Stomach (tissue), 9 donors: ENCODE data around the gene DGKA. TPM values are rescaled to one million over a fixed set of nuclear protein-coding genes. Genes with fewer than 3 reads are reported as not detected.
"Not testable (repeated sequence)": the region's sequence is repeated elsewhere in the genome, so short reads cannot be mapped to it uniquely, and the experiment has no call there.

Experiments used
- DNase-seq, 2 donors: peaks; one replicate each; pipeline versions ENCODE4 v3.0.0 to v3.0.0-alpha.2; 2013 to 2019
- H3K27ac ChIP-seq, 5 donors: fragments of 200-600 bp in 4 of 5; sonication (generic) in 4 of 5; one replicate each; pipeline ENCODE4 v1.5.1; 2013 to 2019; ENCODE audit warnings: mild to moderate bottlenecking in 1 of 5, moderate library complexity in 1 of 5
- H3K27me3 ChIP-seq, 3 donors: fragments of 200-600 bp; sonication (generic); one replicate each; pipeline ENCODE4 v1.5.1; 2017 to 2019; ENCODE audit warnings: mixed run types in 1 of 3
- H3K36me3 ChIP-seq, 4 donors: fragments of 200-600 bp; sonication (generic); 1 replicate in 3 of 4; 2 replicates in 1 of 4; pipeline ENCODE4 v1.5.1; 2016 to 2019
- H3K4me1 ChIP-seq, 4 donors: fragments of 200-600 bp; sonication (generic); one replicate each; pipeline ENCODE4 v1.5.1; 2016 to 2019
- H3K4me3 ChIP-seq, 4 donors: fragments of 200-600 bp; sonication (generic) in 3 of 4; one replicate each; pipeline ENCODE4 v1.5.1; 2016 to 2019; ENCODE audit warnings: mild to moderate bottlenecking in 1 of 4
- H3K9me3 ChIP-seq, 4 donors: fragments of 200-600 bp; sonication (generic); one replicate each; pipeline ENCODE4 v1.5.1; 2016 to 2019
- CTCF ChIP-seq, 7 experiments: fragments of 450-650 bp in 4 of 7; fragments of 200-600 bp in 3 of 7; sonication (generic) in 3 of 7; IDR thresholded peaks; one replicate each; pipeline ENCODE4 v1.5.1; 2016 to 2019; ENCODE audit warnings: antibody characterized with exemption in 7 of 7, control low read depth in 2 of 7, mild to moderate bottlenecking in 1 of 7
- EP300 ChIP-seq: sonication (generic); formaldehyde crosslinking; IDR thresholded peaks from one replicate; pipeline ENCODE4 v1.6.1; 2017; ENCODE audit warnings: antibody characterized with exemption
- POLR2A ChIP-seq, 4 donors: fragments of 450-650 bp; IDR thresholded peaks; one replicate each; pipeline ENCODE4 v1.6.1; 2016; ENCODE audit warnings: antibody characterized with exemption in 4 of 4, control low read depth in 2 of 4, mild to moderate bottlenecking in 1 of 4, moderate library complexity in 1 of 4
- POLR2AphosphoS5 ChIP-seq, 3 donors: sonication (generic); formaldehyde crosslinking; IDR thresholded peaks; one replicate each; pipeline ENCODE4 v1.6.1; 2016; ENCODE audit warnings: antibody characterized with exemption in 3 of 3
- WGBS, 5 donors: extraction: QIAGEN DNeasy Blood & Tissue Kit in 3 of 5; methylation state at CpG; one replicate each; pipeline versions ENCODE4 v1.1.5 to v1.1.7; 2013 to 2018; 5-methylcytosine and 5-hydroxymethylcytosine counted together
- intact Hi-C: fragments of 100-400 bp; cut with DNase I; formaldehyde crosslinking; loops from one replicate; pipeline ENCODE4 v1.15.1; 2023; ENCODE audit warnings: low total_unique reads
- polyA plus RNA-seq, 3 donors: library from polyadenylated mRNA; stranded (reverse); fragments of 200-250 nt; gene quantifications; one replicate each; pipeline ENCODE4 v1.2.3, GENCODE V29; 2013
- total RNA-seq, 5 donors: library from RNA; depleted of rRNA; stranded (reverse); fragments of >200 nt; gene quantifications; one replicate each; pipeline versions ENCODE4 v1.1.0 to v1.2.3, GENCODE V29; 2014 to 2016
- donor health status: healthy with polysubstance abuse.
- donor health status: Bipolar disorder and iron deficiency.
- donor health status: healthy.

Gene DGKA
- total and polyA plus RNA-seq, 8 donors: 13.0 to 418 (median 74.1) TPM

GRCh38 chr12:55909513-55909884, 21.5 kb upstream of the DGKA start:
- intact Hi-C loops: no loop called here

GRCh38 chr12:55912908-55913307, 18.1 kb upstream of the DGKA start:
- DNase-seq: no peak
- peaks cover 0 to 33% (median 23%) of the 10 kb centered on the region in 4 donors for H3K36me3 ChIP-seq

More at GRCh38 chr12:55909513-55909884, 21.5 kb upstream of the DGKA start:
- no peak for DNase-seq
- 18 to 38% (median 32%) methylated on average over 2 of the region's 2 CpGs for WGBS, 5 donors
- peaks cover 0 to 24% (median 19%) of the 10 kb centered on the region in 4 donors for H3K36me3 ChIP-seq
- H3K27ac ChIP-seq: peak overlapping the region in 3 of 5 donors; percentile 41 to 53 (median 48)
- no peaks in the 10 kb centered on the region for H3K27me3 ChIP-seq
- H3K4me3 ChIP-seq: no peak overlapping the region
- H3K9me3 ChIP-seq: no peaks in the 10 kb centered on the region
- no peak for TF ChIP-seq POLR2AphosphoS5 (IDR thresholded peaks at IDR 0.05)
- TF ChIP-seq POLR2A (IDR thresholded peaks at IDR 0.05): no peak
- no peak for TF ChIP-seq CTCF (IDR thresholded peaks at IDR 0.05)
- TF ChIP-seq EP300: no peak
- H3K4me1 ChIP-seq: peaks cover 8 to 38% (median 29%) of the 10 kb centered on the region in 4 donors

GRCh38 chr12:55915482-55915859, 15.5 kb upstream of the DGKA start:
- intact Hi-C loops: no loop called here
- H3K27ac ChIP-seq: peak overlapping the region in 1 of 5 donors; percentile 28
- H3K36me3 ChIP-seq: peaks cover 0 to 33% (median 23%) of the 10 kb centered on the region in 4 donors
- peaks cover 2 to 36% (median 19%) of the 10 kb centered on the region in 4 donors for H3K4me1 ChIP-seq
- no peak overlapping the region for H3K4me3 ChIP-seq
- TF ChIP-seq EP300 (no peak), CTCF (IDR thresholded peaks at IDR 0.05) (no peak), POLR2AphosphoS5 (IDR thresholded peaks at IDR 0.05) (no peak), POLR2A (IDR thresholded peaks at IDR 0.05) (no peak)
- no peak for DNase-seq
- no peaks in the 10 kb centered on the region for H3K27me3 ChIP-seq
- no peaks in the 10 kb centered on the region for H3K9me3 ChIP-seq
- whole genome bisulfite sequencing, 5 donors: 54 to 62% (median 58%) methylated on average over 3 of the region's 3 CpGs

More at GRCh38 chr12:55912908-55913307, 18.1 kb upstream of the DGKA start:
- H3K4me1 ChIP-seq: peaks cover 13 to 53% (median 33%) of the 10 kb centered on the region in 4 donors
- intact Hi-C loops: no loop called here
- TF ChIP-seq EP300 (no peak), CTCF (IDR thresholded peaks at IDR 0.05) (no peak), POLR2AphosphoS5 (IDR thresholded peaks at IDR 0.05) (no peak), POLR2A (IDR thresholded peaks at IDR 0.05) (no peak)
- H3K27ac ChIP-seq: peak overlapping the region in 1 of 5 donors; percentile 4
- H3K9me3 ChIP-seq: no peaks in the 10 kb centered on the region
- no peak overlapping the region for H3K4me3 ChIP-seq
- H3K27me3 ChIP-seq: no peaks in the 10 kb centered on the region
- WGBS, 5 donors: 58 to 78% (median 72%) methylated on average over 4 of the region's 4 CpGs

GRCh38 chr12:55919032-55919431, 11.9 kb upstream of the DGKA start:
- H3K9me3 ChIP-seq, DNase-seq, H3K27ac ChIP-seq, intact Hi-C loops, H3K4me3 ChIP-seq, H3K27me3 ChIP-seq: not testable (repeated sequence)
- Histone ChIP-seq H3K4me1 (peaks cover 4 to 45% (median 20%) of the 10 kb centered on the region in 4 donors), H3K36me3 (peaks cover 0 to 35% (median 24%) of the 10 kb centered on the region in 4 donors)
- WGBS, 5 donors: 82 to 92% (median 87%) methylated on average over 3 of the region's 3 CpGs

GRCh38 chr12:55922126-55922525, 8.8 kb upstream of the DGKA start:
- Histone ChIP-seq H3K4me3 (no peak overlapping the region), H3K36me3 (peaks cover 0 to 22% (median 18%) of the 10 kb centered on the region in 4 donors), H3K27me3 (no peaks in the 10 kb centered on the region), H3K9me3 (no peaks in the 10 kb centered on the region), H3K27ac (no peak overlapping the region), H3K4me1 (peaks cover 9 to 54% (median 33%) of the 10 kb centered on the region in 4 donors)
- DNase-seq: no peak
- intact Hi-C loops: loop anchor here (5.0 kb wide), 1 partner anchor 90 kb away; no protein-coding TSS in a partner anchor
- TF ChIP-seq POLR2A (IDR thresholded peaks at IDR 0.05): no peak
- no peak for TF ChIP-seq CTCF (IDR thresholded peaks at IDR 0.05)
- TF ChIP-seq EP300: no peak
- no peak for TF ChIP-seq POLR2AphosphoS5 (IDR thresholded peaks at IDR 0.05)
- WGBS, 5 donors: 84 to 95% (median 93%) methylated on average over 3 of the region's 3 CpGs

GRCh38 chr12:55923648-55924047, 7.3 kb upstream of the DGKA start:
- Histone ChIP-seq H3K36me3 (peaks cover 0 to 21% (median 17%) of the 10 kb centered on the region in 4 donors), H3K4me1 (peaks cover 15 to 62% (median 41%) of the 10 kb centered on the region in 4 donors)
- intact Hi-C loops: loop anchor here (5.0 kb wide), 1 partner anchor 91 kb away; no protein-coding TSS in a partner anchor
- not testable (repeated sequence) for H3K9me3 ChIP-seq, DNase-seq, H3K27me3 ChIP-seq, H3K4me3 ChIP-seq, H3K27ac ChIP-seq
- WGBS, 5 donors: 90 to 97% (median 94%) methylated on average over 9 of the region's 9 CpGs
